Stimulated activated effector memory CD8-positive, alpha-beta T cell treated with anti-CD3 and anti-CD28 coated beads, Interleukin-12 subunit alpha, Interleukin-12 subunit beta, amount 100 ng/mL, for 72 hours (primary cell): ENCODE measurements around the gene MICOS13.

Source experiments
- ATAC-seq: fragments of 150-1000 bp; cut with Tn5 transposase; 2 replicates; pipeline ENCODE4 v1.10.0; 2021
- DNase-seq, 2 donors: peaks; one replicate each; pipeline ENCODE4 v3.0.0; 2021 to 2022; ENCODE audit warnings: low spot score in 2 of 2
- H3K27ac Mint-ChIP-seq: one replicate; pipeline ENCODE4 v1.8.0; 2022; ENCODE audit warnings: mild to moderate bottlenecking, mixed read lengths
- H3K36me3 Mint-ChIP-seq: one replicate; pipeline ENCODE4 v1.8.0; 2022; ENCODE audit warnings: mild to moderate bottlenecking, mixed read lengths
- H3K4me1 Mint-ChIP-seq: one replicate; pipeline ENCODE4 v1.8.0; 2022; ENCODE audit warnings: mixed read lengths
- H3K4me3 Mint-ChIP-seq: one replicate; pipeline ENCODE4 v1.8.0; 2022; ENCODE audit warnings: mild to moderate bottlenecking, mixed read lengths
- H3K9me3 Mint-ChIP-seq: one replicate; pipeline ENCODE4 v1.8.0; 2022; ENCODE audit warnings: mixed read lengths

Gene MICOS13

DNA sequence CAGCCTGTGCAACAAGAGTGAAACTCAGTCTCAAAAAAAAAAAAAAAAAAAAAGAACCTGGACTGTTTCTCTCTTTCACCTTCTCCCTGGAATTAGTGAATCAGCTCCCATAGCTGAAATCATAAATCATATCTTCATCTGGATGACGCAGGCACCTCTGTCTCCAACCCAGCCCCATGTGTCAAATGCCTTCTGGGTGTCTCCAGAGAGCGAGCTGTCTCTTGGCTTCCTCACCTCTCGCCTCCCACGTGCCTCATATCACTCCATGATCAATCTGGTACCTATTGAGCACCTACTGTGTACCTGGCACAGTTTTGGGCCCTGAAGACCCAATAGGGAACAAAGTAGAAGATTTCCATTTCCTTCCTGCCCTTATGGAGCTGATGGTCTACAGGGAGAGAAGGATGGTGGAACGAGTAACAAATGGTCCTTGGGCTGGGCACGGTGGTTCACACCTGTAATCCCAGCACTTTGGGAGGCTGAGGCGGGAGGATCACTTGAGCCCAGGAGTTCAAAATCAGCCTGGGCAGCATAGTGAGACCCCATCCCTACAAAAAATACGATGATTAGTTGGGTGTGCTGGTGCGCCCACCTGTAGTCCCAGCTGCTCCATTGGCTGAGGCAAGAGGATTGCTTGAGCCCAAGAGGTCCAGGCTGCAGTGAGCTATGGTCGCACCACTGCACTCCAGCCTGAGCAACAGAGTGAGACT lies 3.0 kb upstream of the MICOS13 start:
- H3K27ac Mint-ChIP-seq = no peak overlapping the region
- no peaks in the 10 kb centered on the region for H3K9me3 Mint-ChIP-seq
- ATAC-seq (no peak), DNase-seq (no peak)
- H3K4me1 Mint-ChIP-seq = peaks cover 40% of the 10 kb centered on the region
- H3K4me3 Mint-ChIP-seq = peak overlapping the region; percentile 13
- H3K36me3 Mint-ChIP-seq = peaks cover 35% of the 10 kb centered on the region

- Mint-ChIP-seq H3K9me3 (no peaks in the 10 kb centered on the region), H3K36me3 (peaks cover 46% of the 10 kb centered on the region), H3K4me3 (peak overlapping the region; percentile 84), H3K27ac (peak overlapping the region; percentile 96), H3K4me1 (peaks cover 36% of the 10 kb centered on the region)
- ATAC-seq (no peak), DNase-seq (no peak)
Observed at GRCh38 chr19:5682107-5682482, 1.8 kb upstream of the MICOS13 start.

- Mint-ChIP-seq H3K36me3 (peaks cover 43% of the 10 kb centered on the region), H3K4me1 (peaks cover 36% of the 10 kb centered on the region), H3K4me3 (peak overlapping the region; percentile 84), H3K27ac (peak overlapping the region; percentile 96), H3K9me3 (no peaks in the 10 kb centered on the region)
- no peak for DNase-seq
- ATAC-seq = no peak
Observed at GRCh38 chr19:5681391-5682106, 1.2 kb upstream of the MICOS13 start.

- Mint-ChIP-seq H3K9me3 (no peaks in the 10 kb centered on the region), H3K4me3 (peak overlapping the region; percentile 84), H3K27ac (peak overlapping the region; percentile 96), H3K4me1 (peaks cover 41% of the 10 kb centered on the region), H3K36me3 (peaks cover 41% of the 10 kb centered on the region)
- ATAC-seq (no peak), DNase-seq (no peak)
Observed at GRCh38 chr19:5680084-5680436, 256 bp downstream of the MICOS13 start.

DNA sequence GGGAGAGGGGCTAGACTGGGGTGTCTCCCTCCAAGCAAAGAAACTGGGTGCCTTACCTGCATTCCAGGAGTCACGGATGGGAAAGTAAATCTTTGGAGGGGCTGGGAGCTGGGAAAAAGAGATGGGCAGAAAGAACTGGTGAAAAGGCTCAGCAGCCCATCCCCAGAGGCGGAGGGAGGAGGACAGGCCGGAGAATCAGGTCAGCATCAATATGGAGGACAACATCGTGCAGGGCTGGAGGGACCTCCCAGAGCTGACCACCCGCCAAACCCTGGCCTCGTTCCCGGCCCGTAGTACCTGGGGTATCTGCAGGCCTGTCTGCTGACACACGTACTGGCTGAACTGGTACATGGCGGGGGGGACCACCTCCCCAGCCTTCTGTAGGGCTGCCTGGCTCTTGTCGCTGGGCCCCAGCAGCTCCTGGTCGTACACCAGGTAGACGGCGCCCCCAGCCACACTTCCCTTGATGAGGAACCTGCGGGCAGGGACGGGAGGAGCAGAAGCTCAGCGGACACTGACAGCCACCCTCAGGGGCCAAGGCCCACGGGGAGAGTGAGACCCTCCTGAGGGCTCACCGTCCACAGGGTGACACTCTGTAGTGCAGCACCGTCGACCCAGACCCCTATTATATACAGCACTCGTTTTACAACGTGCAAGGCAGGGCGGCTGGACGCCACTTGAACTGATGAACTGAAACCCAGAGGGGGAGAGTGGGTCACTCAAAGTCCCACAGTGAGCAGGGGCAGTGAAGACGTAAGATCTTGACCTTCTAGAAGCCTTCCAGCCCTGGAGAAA lies 830 bp downstream of the MICOS13 start:
- peak overlapping the region; percentile 84 for H3K4me3 Mint-ChIP-seq
- H3K36me3 Mint-ChIP-seq = peaks cover 41% of the 10 kb centered on the region
- H3K27ac Mint-ChIP-seq = peak overlapping the region; percentile 96
- DNase-seq (no peak), ATAC-seq (no peak)
- no peaks in the 10 kb centered on the region for H3K9me3 Mint-ChIP-seq
- peaks cover 41% of the 10 kb centered on the region for H3K4me1 Mint-ChIP-seq

- H3K27ac Mint-ChIP-seq = no peak overlapping the region
- H3K9me3 Mint-ChIP-seq = no peaks in the 10 kb centered on the region
- ATAC-seq = no peak
Observed at GRCh38 chr19:5678071-5678718, 2.1 kb downstream of the MICOS13 start.

GRCh38 chr19:5677580-5677979 lies 2.7 kb downstream of the MICOS13 start:
- Mint-ChIP-seq H3K9me3 (no peaks in the 10 kb centered on the region), H3K4me1 (peaks cover 41% of the 10 kb centered on the region), H3K27ac (peak overlapping the region; percentile 71), H3K4me3 (no peak overlapping the region), H3K36me3 (peaks cover 49% of the 10 kb centered on the region)
- no peak for ATAC-seq
- no peak for DNase-seq

More at GRCh38 chr19:5678071-5678718, 2.1 kb downstream of the MICOS13 start:
- Mint-ChIP-seq H3K4me1 (peaks cover 41% of the 10 kb centered on the region), H3K4me3 (no peak overlapping the region), H3K36me3 (peaks cover 43% of the 10 kb centered on the region)
- no peak for DNase-seq

DNA sequence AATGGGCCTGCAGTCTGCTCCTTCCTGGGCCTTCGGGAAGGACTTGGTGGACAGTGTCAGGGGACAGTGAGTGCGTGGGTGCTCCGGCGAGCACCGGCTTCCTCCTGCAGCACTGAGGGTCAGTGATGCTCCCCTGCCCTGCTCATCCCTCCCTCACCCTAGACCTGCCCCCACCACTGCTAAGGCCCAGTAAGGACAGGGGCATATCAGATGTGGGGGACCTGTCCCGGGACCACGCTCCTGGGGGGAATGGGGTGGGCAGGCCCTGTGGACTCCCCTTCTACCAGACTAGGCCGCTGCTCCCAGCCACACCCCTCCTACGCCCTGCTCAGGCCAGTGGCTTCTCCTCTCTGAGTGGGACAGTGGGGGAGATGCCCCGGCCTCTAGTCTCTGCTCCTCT lies 3.2 kb downstream of the MICOS13 start:
- no peak for DNase-seq
- H3K4me1 Mint-ChIP-seq = peaks cover 37% of the 10 kb centered on the region
- no peak for ATAC-seq
- no peak overlapping the region for H3K4me3 Mint-ChIP-seq
- H3K9me3 Mint-ChIP-seq = no peaks in the 10 kb centered on the region
- peaks cover 52% of the 10 kb centered on the region for H3K36me3 Mint-ChIP-seq
- H3K27ac Mint-ChIP-seq = peak overlapping the region; percentile 71

GRCh38 chr19:5676772-5677105 lies 3.6 kb downstream of the MICOS13 start:
- H3K27ac Mint-ChIP-seq = no peak overlapping the region

GRCh38 chr19:5676105-5676771 lies 4.1 kb downstream of the MICOS13 start:
- Mint-ChIP-seq H3K9me3 (no peaks in the 10 kb centered on the region), H3K36me3 (peaks cover 56% of the 10 kb centered on the region), H3K4me1 (peaks cover 28% of the 10 kb centered on the region), H3K4me3 (no peak overlapping the region), H3K27ac (no peak overlapping the region)
- DNase-seq (no peak), ATAC-seq (no peak)

More at GRCh38 chr19:5676772-5677105, 3.6 kb downstream of the MICOS13 start:
- Mint-ChIP-seq H3K4me1 (peaks cover 33% of the 10 kb centered on the region), H3K4me3 (no peak overlapping the region), H3K9me3 (no peaks in the 10 kb centered on the region), H3K36me3 (peaks cover 56% of the 10 kb centered on the region)
- ATAC-seq (no peak), DNase-seq (no peak)

GRCh38 chr19:5674714-5675113 lies 5.6 kb downstream of the MICOS13 start:
- DNase-seq (no peak), ATAC-seq (no peak)
- peak overlapping the region; percentile 63 for H3K27ac Mint-ChIP-seq
- H3K9me3 Mint-ChIP-seq = no peaks in the 10 kb centered on the region
- H3K4me1 Mint-ChIP-seq = peaks cover 15% of the 10 kb centered on the region
- no peak overlapping the region for H3K4me3 Mint-ChIP-seq
- peaks cover 58% of the 10 kb centered on the region for H3K36me3 Mint-ChIP-seq

DNA sequence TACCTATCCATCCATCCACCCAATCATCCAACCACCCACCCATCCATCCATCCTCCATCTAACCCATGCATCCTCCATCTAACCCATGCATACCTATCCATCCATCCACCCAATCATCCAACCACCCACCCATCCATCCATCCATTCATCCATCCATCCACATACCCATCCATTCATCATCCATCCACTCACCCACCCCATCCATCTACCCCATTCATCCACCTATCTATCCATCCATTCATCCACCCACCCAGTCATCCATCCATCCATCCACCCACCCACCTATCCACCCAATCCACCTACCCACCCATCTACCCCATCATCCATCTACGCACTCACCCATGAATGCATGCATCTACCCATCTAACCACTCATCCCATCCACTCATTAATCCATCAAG lies 6.6 kb downstream of the MICOS13 start:
- Mint-ChIP-seq H3K4me3 (no peak overlapping the region), H3K36me3 (peaks cover 59% of the 10 kb centered on the region), H3K9me3 (no peaks in the 10 kb centered on the region), H3K27ac (no peak overlapping the region), H3K4me1 (peaks cover 5% of the 10 kb centered on the region)
- no peak for ATAC-seq
- no peak for DNase-seq

GRCh38 chr19:5672708-5673459 lies 7.4 kb downstream of the MICOS13 start:
- ATAC-seq (no peak), DNase-seq (no peak)
- Mint-ChIP-seq H3K4me1 (peaks cover 5% of the 10 kb centered on the region), H3K4me3 (no peak overlapping the region), H3K9me3 (no peaks in the 10 kb centered on the region), H3K27ac (peak overlapping the region; percentile 67), H3K36me3 (peaks cover 65% of the 10 kb centered on the region)

DNA sequence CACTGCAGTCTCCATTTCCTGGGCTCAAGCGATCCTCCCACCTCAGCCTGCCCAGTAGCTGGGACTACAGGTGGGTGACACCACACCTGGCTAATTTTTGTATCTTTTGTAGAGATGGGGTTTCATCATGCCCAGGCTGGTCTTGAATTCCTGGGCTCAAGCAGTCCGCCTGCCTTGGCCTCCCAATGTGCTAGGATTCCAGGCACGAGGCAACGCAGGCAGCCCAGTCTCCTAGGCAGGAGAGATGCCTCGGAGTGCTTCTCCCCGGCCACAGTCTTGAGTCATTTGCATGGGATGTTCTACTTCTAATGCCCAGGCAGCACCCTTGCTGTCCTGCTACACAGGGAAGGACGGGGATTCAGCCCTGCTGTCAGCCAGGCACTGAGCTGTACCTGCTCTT lies 8.7 kb downstream of the MICOS13 start:
- H3K9me3 Mint-ChIP-seq = no peaks in the 10 kb centered on the region
- no peak for DNase-seq

More for the DNA sequence above, 8.7 kb downstream of the MICOS13 start:
- ATAC-seq = no peak
- H3K27ac Mint-ChIP-seq = no peak overlapping the region
- H3K36me3 Mint-ChIP-seq = peaks cover 67% of the 10 kb centered on the region
- peaks cover 5% of the 10 kb centered on the region for H3K4me1 Mint-ChIP-seq
- H3K4me3 Mint-ChIP-seq = no peak overlapping the region
